ENCODE data around the gene CAVIN2.
"Not testable (repeated sequence)": the region's sequence is repeated elsewhere in the genome, so short reads cannot be mapped to it uniquely, and the experiment has no call there.

CAVIN2 gene

GRCh38 chr2:191789796-191790195, 57.1 kb downstream of the CAVIN2 start:
- no peak for DNase-seq (ENCODE audit: low spot score)
- Mint-ChIP-seq H3K36me3 (ENCODE audit: low read depth) (no peaks in the 10 kb centered on the region), H3K9me3 (no peaks in the 10 kb centered on the region), H3K27ac (no peak overlapping the region), H3K27me3 (ENCODE audit: low read depth) (peaks cover 34% of the 10 kb centered on the region), H3K4me3 (no peak overlapping the region), H3K4me1 (ENCODE audit: low read depth) (peaks cover 14% of the 10 kb centered on the region)

- DNase-seq (ENCODE audit: low spot score): no peak
- H3K4me1 Mint-ChIP-seq (ENCODE audit: low read depth): peaks cover 14% of the 10 kb centered on the region
- no peaks in the 10 kb centered on the region for H3K36me3 Mint-ChIP-seq (ENCODE audit: low read depth)
- peaks cover 40% of the 10 kb centered on the region for H3K27me3 Mint-ChIP-seq (ENCODE audit: low read depth)
- no peak overlapping the region for H3K4me3 Mint-ChIP-seq
- no peaks in the 10 kb centered on the region for H3K9me3 Mint-ChIP-seq
- no peak overlapping the region for H3K27ac Mint-ChIP-seq
Observed at GRCh38 chr2:191786694-191787093, 60.2 kb downstream of the CAVIN2 start.

- not testable (repeated sequence) for H3K4me3 Mint-ChIP-seq; DNase-seq (ENCODE audit: low spot score); H3K36me3 Mint-ChIP-seq (ENCODE audit: low read depth); H3K27ac Mint-ChIP-seq; H3K9me3 Mint-ChIP-seq
- H3K4me1 Mint-ChIP-seq (ENCODE audit: low read depth): peaks cover 14% of the 10 kb centered on the region
- H3K27me3 Mint-ChIP-seq (ENCODE audit: low read depth): peaks cover 34% of the 10 kb centered on the region
Observed at GRCh38 chr2:191785651-191786050, 61.2 kb downstream of the CAVIN2 start.
